IMR-90 (cell line): ENCODE results near the gene RIMS4. TPM values are rescaled to one million over a fixed set of nuclear protein-coding genes. Genes with fewer than 3 reads are reported as not detected.
A peak's percentile ranks its signal among the peaks of the same experiment; 100 is the strongest.

Experiments used
- ATAC-seq: fragments of 200-7000 bp; cut with Tn5 transposase; 2 replicates; pipeline ENCODE4 v1.9.1; 2020; ENCODE audit warnings: low read depth, mild to moderate bottlenecking, moderate library complexity
- BruUV-seq: library from RNA; stranded (reverse); fragments of 400-500 nt; replicated peaks from 2 replicates; lab custom pipeline; 2021; lab: Mats Ljungman, UMichigan
- CTCF ChIA-PET: fragments of 300-600 bp; formaldehyde crosslinking; extraction: SDS; loops from one replicate; lab custom pipeline; 2021; ENCODE audit warnings: antibody characterized with exemption; lab: Yijun Ruan, JAX
- POLR2A ChIA-PET: fragments of 300-600 bp; sonication (Branson Sonifier 250); formaldehyde crosslinking; loops from one replicate; lab custom pipeline; 2022; ENCODE audit warnings: antibody characterized with exemption; ENCODE audit not compliant: unreplicated experiment; lab: Charles Lee
- DNase-seq: peaks from one replicate; pipeline ENCODE4 v3.0.0; 2013
- H2AFZ ChIP-seq: replicated peaks from 2 replicates; pipeline ENCODE3; 2013; ENCODE audit warnings: low read length, mild to moderate bottlenecking; ENCODE audit not compliant: poor library complexity
- H2AK5ac ChIP-seq: 2 replicates; pipeline ENCODE4 v1.6.1; 2013; ENCODE audit warnings: low read depth, low read length, inconsistent platforms
- H2AK9ac ChIP-seq: replicated peaks from 2 replicates; pipeline ENCODE3; 2013; ENCODE audit warnings: mild to moderate bottlenecking, low read depth, low read length, moderate library complexity; ENCODE audit not compliant: poor library complexity
- H2BK120ac ChIP-seq: 2 replicates; pipeline ENCODE4 v1.6.1; 2013; ENCODE audit warnings: low read depth, low read length, inconsistent platforms
- H2BK15ac ChIP-seq: 3 replicates; pipeline ENCODE4 v1.6.1; 2013; ENCODE audit warnings: low read depth, low read length, inconsistent platforms
- H2BK20ac ChIP-seq: 2 replicates; pipeline ENCODE4 v1.6.1; 2013; ENCODE audit warnings: low read depth, mild to moderate bottlenecking, inconsistent platforms, low read length, moderate library complexity
- H2BK5ac ChIP-seq: 2 replicates; pipeline ENCODE4 v1.6.1; 2013; ENCODE audit warnings: mild to moderate bottlenecking, low read depth, low read length, inconsistent platforms; ENCODE audit not compliant: poor library complexity, severe bottlenecking
- H3K14ac ChIP-seq: replicated peaks from 2 replicates; pipeline ENCODE4 v1.6.1; 2013; ENCODE audit warnings: low read depth, low read length, inconsistent platforms
- H3K18ac ChIP-seq: 2 replicates; pipeline ENCODE4 v1.6.1; 2013; ENCODE audit warnings: low read depth, low read length, control low read depth
- H3K23ac ChIP-seq: 2 replicates; pipeline ENCODE4 v1.6.1; 2013; ENCODE audit warnings: low read depth, low read length, inconsistent platforms
- H3K27ac ChIP-seq: 2 replicates; pipeline ENCODE4 v1.5.1; 2013; ENCODE audit warnings: mild to moderate bottlenecking, control low read depth, low read length; ENCODE audit not compliant: insufficient read depth
- H3K27me3 ChIP-seq: 2 replicates; pipeline ENCODE4 v1.6.1; 2013; ENCODE audit warnings: low read length; ENCODE audit not compliant: control insufficient read depth, insufficient read depth
- H3K36me3 ChIP-seq: 2 replicates; pipeline ENCODE4 v1.6.1; 2013; ENCODE audit warnings: low read length, mixed read lengths; ENCODE audit not compliant: control insufficient read depth, insufficient read depth
- H3K4ac ChIP-seq: 2 replicates; pipeline ENCODE4 v1.6.1; 2013; ENCODE audit warnings: low read depth, low read length, inconsistent platforms
- H3K4me1 ChIP-seq: 2 replicates; pipeline ENCODE4 v1.6.1; 2013; ENCODE audit warnings: low read length, mixed read lengths; ENCODE audit not compliant: control insufficient read depth, insufficient read depth
- H3K4me2 ChIP-seq: 2 replicates; pipeline ENCODE4 v1.6.1; 2013; ENCODE audit warnings: low read depth, mild to moderate bottlenecking, control low read depth, low read length, moderate library complexity
- H3K4me3 ChIP-seq: 2 replicates; pipeline ENCODE4 v1.5.1; 2013; ENCODE audit warnings: low read depth, mild to moderate bottlenecking, control low read depth, low read length, moderate library complexity; ENCODE audit not compliant: insufficient read depth
- H3K56ac ChIP-seq: 2 replicates; pipeline ENCODE4 v1.6.1; 2013; ENCODE audit warnings: low read length, inconsistent platforms; ENCODE audit not compliant: insufficient read depth; ENCODE audit errors: extremely low read depth
- H3K79me1 ChIP-seq, 2 experiments: 2 replicates each; pipeline ENCODE4 v1.6.1; 2013; ENCODE audit warnings: low read length in 2 of 2, inconsistent platforms in 1 of 2, low read depth in 1 of 2
- H3K9ac ChIP-seq: 2 replicates; pipeline ENCODE4 v1.6.1; 2013; ENCODE audit warnings: low read depth, low read length, control low read depth
- H3K9me1 ChIP-seq: 2 replicates; pipeline ENCODE4 v1.6.1; 2013; ENCODE audit warnings: low read length, inconsistent platforms; ENCODE audit not compliant: insufficient read depth
- H3K9me3 ChIP-seq: 2 replicates; pipeline ENCODE4 v1.6.1; 2013; ENCODE audit warnings: low read length; ENCODE audit not compliant: control insufficient read depth, insufficient read depth
- H4K20me1 ChIP-seq: 2 replicates; pipeline ENCODE4 v1.6.1; 2013; ENCODE audit warnings: low read length, inconsistent platforms; ENCODE audit not compliant: insufficient read depth
- H4K5ac ChIP-seq: 2 replicates; pipeline ENCODE4 v1.6.1; 2013; ENCODE audit warnings: mild to moderate bottlenecking, low read depth, low read length, control low read depth
- H4K8ac ChIP-seq, 2 experiments: 2 replicates each; pipeline ENCODE4 v1.6.1; 2013; ENCODE audit warnings: low read depth in 2 of 2, low read length in 2 of 2, control low read depth in 1 of 2, inconsistent platforms in 1 of 2
- H4K91ac ChIP-seq: 2 replicates; pipeline ENCODE4 v1.6.1; 2013; ENCODE audit warnings: low read depth, low read length, inconsistent platforms; ENCODE audit not compliant: insufficient read depth
- BHLHE40 ChIP-seq: fragments of 150-350 bp; IDR thresholded peaks from 2 replicates; pipeline ENCODE4 v1.6.1; 2016; ENCODE audit warnings: mild to moderate bottlenecking, low read depth, low read length
- CEBPB ChIP-seq: IDR thresholded peaks from 2 replicates; pipeline ENCODE4 v1.6.1; 2012; ENCODE audit warnings: low read depth, low read length, improper control_type of control experiment
- CHD1 ChIP-seq: IDR thresholded peaks from 2 replicates; pipeline ENCODE4 v1.6.1; 2012; ENCODE audit warnings: low read depth, low read length, improper control_type of control experiment
- FOS ChIP-seq: fragments of 150-350 bp; IDR thresholded peaks from 2 replicates; pipeline ENCODE4 v1.6.1; 2016; ENCODE audit warnings: low read depth, low read length
- MAFK ChIP-seq: IDR thresholded peaks from 2 replicates; pipeline ENCODE4 v1.6.1; 2012; ENCODE audit warnings: low read depth, low read length, improper control_type of control experiment
- MAZ ChIP-seq: IDR thresholded peaks from 2 replicates; pipeline ENCODE4 v1.6.1; 2012; ENCODE audit warnings: low read depth, mild to moderate bottlenecking, low read length, improper control_type of control experiment, moderate library complexity, borderline replicate concordance
- MXI1 ChIP-seq: IDR thresholded peaks from 2 replicates; pipeline ENCODE4 v1.6.1; 2012; ENCODE audit warnings: low read depth, mild to moderate bottlenecking, low read length, moderate library complexity, borderline replicate concordance
- NFE2L2 ChIP-seq: fragments of 150-350 bp; IDR thresholded peaks from 2 replicates; pipeline ENCODE4 v1.6.1; 2016; ENCODE audit warnings: low read depth, mild to moderate bottlenecking, low read length
- POLR2A ChIP-seq: IDR thresholded peaks from 2 replicates; pipeline ENCODE4 v1.6.1; 2012; ENCODE audit warnings: mild to moderate bottlenecking, low read depth, low read length
- RAD21 ChIP-seq: IDR thresholded peaks from 2 replicates; pipeline ENCODE4 v1.6.1; 2012; ENCODE audit warnings: low read length, improper control_type of control experiment
- RCOR1 ChIP-seq: IDR thresholded peaks from 2 replicates; pipeline ENCODE4 v1.6.1; 2012; ENCODE audit warnings: mild to moderate bottlenecking, low read length, improper control_type of control experiment; ENCODE audit not compliant: insufficient replicate concordance
- RFX5 ChIP-seq: IDR thresholded peaks from 2 replicates; pipeline ENCODE4 v1.8.0; 2012; ENCODE audit warnings: low read depth, mild to moderate bottlenecking, low read length, moderate library complexity
- SMC3 ChIP-seq: fragments of 150-350 bp; IDR thresholded peaks from 2 replicates; pipeline ENCODE4 v1.6.1; 2016; ENCODE audit warnings: low read depth, mild to moderate bottlenecking, antibody characterized with exemption, low read length, moderate library complexity
- WGBS, 2 experiments: methylation state at CpG; one replicate each; pipeline versions ENCODE4 v1.1.5 to v1.1.7; 2013; ENCODE audit warnings: missing lambda C conversion rate in 2 of 2; ENCODE audit not compliant: insufficient read length in 1 of 2; ENCODE audit errors: extremely low coverage in 2 of 2; 5-methylcytosine and 5-hydroxymethylcytosine counted together
- dilution Hi-C: fragments of 300-500 bp; cut with HindIII; formaldehyde crosslinking; loops from one replicate; pipeline ENCODE4 v1.14.3; 2018; ENCODE audit warnings: low sequenced_read_pairs; ENCODE audit not compliant: unreplicated experiment
- in situ Hi-C: fragments of 300-500 bp; cut with MboI; formaldehyde crosslinking; loops from 3 replicates; pipeline ENCODE4 v1.14.3; 2019; ENCODE audit warnings: low sequenced_read_pairs, inconsistent platforms, mixed read lengths
- intact Hi-C: fragments of 100-400 bp; cut with micrococcal nuclease; formaldehyde crosslinking; loops from 2 replicates; pipeline ENCODE4 v1.10.0; 2022
- polyA plus RNA-seq, 3 experiments: library from polyadenylated mRNA; depleted of rRNA; stranded (reverse); fragments of >200 nt; gene quantifications; 2 replicates each; pipeline ENCODE4 v1.2.3, GENCODE V29; 2012; ENCODE audit warnings: low replicate concordance in 1 of 3
- total RNA-seq: library from RNA; depleted of rRNA; stranded (reverse); fragments of >200 nt; gene quantifications from 2 replicates; pipeline ENCODE4 v1.2.3, GENCODE V29; 2012
- TF ChIP-seq, protein P1 (sequence below): conservative IDR thresholded peaks from 2 replicates; pipeline ENCODE4 v1.5.1; 2012; ENCODE audit warnings: mild to moderate bottlenecking, low read depth, low read length, improper control_type of control experiment
- TF ChIP-seq, protein P2 (sequence below): fragments of 150-350 bp; IDR thresholded peaks from 2 replicates; pipeline ENCODE4 v1.6.1; 2016; ENCODE audit warnings: low read depth, mild to moderate bottlenecking, low read length, moderate library complexity, borderline replicate concordance
- TF ChIP-seq, protein P3 (sequence below): fragments of 150-350 bp; IDR thresholded peaks from 2 replicates; pipeline ENCODE4 v1.6.1; 2017; ENCODE audit warnings: mild to moderate bottlenecking, antibody characterized with exemption, low read length, low read depth

RIMS4 gene
- total and polyA plus RNA-seq, 2 of the 4 experiments (the other 2 are of a cell fraction): not detected

DNA sequence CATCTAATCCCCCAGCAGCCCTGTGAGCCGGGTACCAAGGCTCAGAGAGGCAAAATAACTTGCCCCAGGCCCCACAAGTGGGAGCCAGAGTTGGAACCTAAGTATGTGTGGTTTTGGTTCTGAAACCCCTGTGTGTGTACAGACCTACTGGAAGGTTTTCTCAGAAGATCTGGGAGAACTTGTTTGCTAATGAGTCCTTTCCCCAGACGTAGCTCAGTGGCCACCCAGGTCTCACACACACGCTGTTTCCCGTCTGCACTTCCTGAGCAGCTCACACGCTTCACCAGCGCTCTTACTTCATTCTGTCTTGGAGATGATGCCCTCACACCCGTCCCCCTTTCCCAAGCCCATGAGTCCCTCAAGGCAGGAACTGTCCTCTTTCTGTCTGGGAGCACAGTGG lies 87.0 kb downstream of the RIMS4 start:
- H2BK120ac ChIP-seq: peak overlapping the region; percentile 8; the same call in 1 of the 2 replicates
- no peaks in the 10 kb centered on the region for H3K9me3 ChIP-seq
- H3K56ac ChIP-seq: no peak overlapping the region
- 92% methylated on average over 4 of the region's 7 CpGs; no CpG with 5 or more reads in 1 of the 2 experiments for WGBS, 2 experiments
- H2AFZ ChIP-seq: no peak overlapping the region
- H4K8ac ChIP-seq: no peak overlapping the region
- peak overlapping the region; percentile 14; the same call in 1 of the 2 replicates for H4K91ac ChIP-seq
- H3K36me3 ChIP-seq: no peaks in the 10 kb centered on the region
- no peak overlapping the region for H3K18ac ChIP-seq
- in situ Hi-C loops: no loop called here
- H3K4me1 ChIP-seq: peaks cover 7% of the 10 kb centered on the region
- H3K79me1 ChIP-seq: no peaks in the 10 kb centered on the region
- ATAC-seq: no peak
- DNase-seq: no peak
- no peaks in the 10 kb centered on the region; the same call in 1 of the 2 replicates for H3K27me3 ChIP-seq
- H3K27ac ChIP-seq: no peak overlapping the region
- H3K4me2 ChIP-seq: no peak overlapping the region
- TF ChIP-seq, protein P1, sequence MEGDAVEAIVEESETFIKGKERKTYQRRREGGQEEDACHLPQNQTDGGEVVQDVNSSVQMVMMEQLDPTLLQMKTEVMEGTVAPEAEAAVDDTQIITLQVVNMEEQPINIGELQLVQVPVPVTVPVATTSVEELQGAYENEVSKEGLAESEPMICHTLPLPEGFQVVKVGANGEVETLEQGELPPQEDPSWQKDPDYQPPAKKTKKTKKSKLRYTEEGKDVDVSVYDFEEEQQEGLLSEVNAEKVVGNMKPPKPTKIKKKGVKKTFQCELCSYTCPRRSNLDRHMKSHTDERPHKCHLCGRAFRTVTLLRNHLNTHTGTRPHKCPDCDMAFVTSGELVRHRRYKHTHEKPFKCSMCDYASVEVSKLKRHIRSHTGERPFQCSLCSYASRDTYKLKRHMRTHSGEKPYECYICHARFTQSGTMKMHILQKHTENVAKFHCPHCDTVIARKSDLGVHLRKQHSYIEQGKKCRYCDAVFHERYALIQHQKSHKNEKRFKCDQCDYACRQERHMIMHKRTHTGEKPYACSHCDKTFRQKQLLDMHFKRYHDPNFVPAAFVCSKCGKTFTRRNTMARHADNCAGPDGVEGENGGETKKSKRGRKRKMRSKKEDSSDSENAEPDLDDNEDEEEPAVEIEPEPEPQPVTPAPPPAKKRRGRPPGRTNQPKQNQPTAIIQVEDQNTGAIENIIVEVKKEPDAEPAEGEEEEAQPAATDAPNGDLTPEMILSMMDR: no peak
- TF ChIP-seq NFE2L2 (no peak), CHD1 (no peak), RFX5 (no peak), BHLHE40 (no peak), CEBPB (no peak), RAD21 (no peak), POLR2A (no peak), MAFK (no peak), MAZ (no peak), MXI1 (no peak), RCOR1 (no peak), SMC3 (no peak), FOS (no peak)
- TF ChIP-seq, protein P2, sequence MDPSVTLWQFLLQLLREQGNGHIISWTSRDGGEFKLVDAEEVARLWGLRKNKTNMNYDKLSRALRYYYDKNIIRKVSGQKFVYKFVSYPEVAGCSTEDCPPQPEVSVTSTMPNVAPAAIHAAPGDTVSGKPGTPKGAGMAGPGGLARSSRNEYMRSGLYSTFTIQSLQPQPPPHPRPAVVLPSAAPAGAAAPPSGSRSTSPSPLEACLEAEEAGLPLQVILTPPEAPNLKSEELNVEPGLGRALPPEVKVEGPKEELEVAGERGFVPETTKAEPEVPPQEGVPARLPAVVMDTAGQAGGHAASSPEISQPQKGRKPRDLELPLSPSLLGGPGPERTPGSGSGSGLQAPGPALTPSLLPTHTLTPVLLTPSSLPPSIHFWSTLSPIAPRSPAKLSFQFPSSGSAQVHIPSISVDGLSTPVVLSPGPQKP: no peak
- TF ChIP-seq, protein P3, sequence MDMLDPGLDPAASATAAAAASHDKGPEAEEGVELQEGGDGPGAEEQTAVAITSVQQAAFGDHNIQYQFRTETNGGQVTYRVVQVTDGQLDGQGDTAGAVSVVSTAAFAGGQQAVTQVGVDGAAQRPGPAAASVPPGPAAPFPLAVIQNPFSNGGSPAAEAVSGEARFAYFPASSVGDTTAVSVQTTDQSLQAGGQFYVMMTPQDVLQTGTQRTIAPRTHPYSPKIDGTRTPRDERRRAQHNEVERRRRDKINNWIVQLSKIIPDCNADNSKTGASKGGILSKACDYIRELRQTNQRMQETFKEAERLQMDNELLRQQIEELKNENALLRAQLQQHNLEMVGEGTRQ: no peak
- H4K20me1 ChIP-seq: no peaks in the 10 kb centered on the region; the same call in 1 of the 2 replicates
- H2BK5ac ChIP-seq: no peak overlapping the region
- dilution Hi-C loops: no loop called here
- H2AK9ac ChIP-seq: no peak overlapping the region
- 0 out of 2 replicates have a peak overlapping the region, but pooled peaks have one; percentile 18 for H2BK20ac ChIP-seq
- no peak overlapping the region; the same call in 1 of the 2 replicates for H3K4ac ChIP-seq
- no peak overlapping the region for H3K23ac ChIP-seq
- peaks cover 5% of the 10 kb centered on the region; the same call in 1 of the 2 replicates for H3K9me1 ChIP-seq
- peak overlapping the region; percentile 20; the same call in 1 of the 3 replicates for H2BK15ac ChIP-seq
- H4K5ac ChIP-seq: no peak overlapping the region; the same call in 1 of the 2 replicates
- peak overlapping the region; percentile 53; the same call in 1 of the 2 replicates for H2AK5ac ChIP-seq
- ChIA-PET POLR2A (no interaction called here), CTCF (interaction anchor here (0.6 kb wide), 1 partner anchor 1091 kb away, joined by 4 read pairs; no protein-coding TSS in a partner anchor)
- 0 out of 2 replicates have a peak overlapping the region, but pooled peaks have one; percentile 17 for H3K14ac ChIP-seq
- no peak overlapping the region for H3K9ac ChIP-seq
- intact Hi-C loops: no loop called here
- no TSS peak for BruUV-seq
- H3K4me3 ChIP-seq: no peak overlapping the region
